Lower leg skin (tissue), 3 donors: ENCODE data around the gene TCP11.

Experiments used
- CTCF ChIP-seq, 3 donors: fragments of 450-650 bp; IDR thresholded peaks; one replicate each; pipeline ENCODE4 v1.5.1; 2016; ENCODE audit warnings: antibody characterized with exemption in 3 of 3, mild to moderate bottlenecking in 3 of 3, moderate library complexity in 2 of 3
- POLR2A ChIP-seq, 2 donors: fragments of 450-650 bp; IDR thresholded peaks; one replicate each; pipeline ENCODE4 v1.6.1; 2016 to 2017; ENCODE audit warnings: antibody characterized with exemption in 2 of 2, mild to moderate bottlenecking in 1 of 2, moderate library complexity in 1 of 2

- no peak for TF ChIP-seq CTCF (IDR thresholded peaks at IDR 0.05)
- no peak for TF ChIP-seq POLR2A (IDR thresholded peaks at IDR 0.05)
Observed at GRCh38 chr6:35070111-35070510, 71.0 kb downstream of the TCP11 start.
